ENCODE measurements around the gene MAP2K7. TPM values are rescaled to one million over a fixed set of nuclear protein-coding genes. Genes with fewer than 3 reads are reported as not detected.

MAP2K7 gene
- total RNA-seq, 1 donor from 2014 or later = 9.4 TPM

DNA sequence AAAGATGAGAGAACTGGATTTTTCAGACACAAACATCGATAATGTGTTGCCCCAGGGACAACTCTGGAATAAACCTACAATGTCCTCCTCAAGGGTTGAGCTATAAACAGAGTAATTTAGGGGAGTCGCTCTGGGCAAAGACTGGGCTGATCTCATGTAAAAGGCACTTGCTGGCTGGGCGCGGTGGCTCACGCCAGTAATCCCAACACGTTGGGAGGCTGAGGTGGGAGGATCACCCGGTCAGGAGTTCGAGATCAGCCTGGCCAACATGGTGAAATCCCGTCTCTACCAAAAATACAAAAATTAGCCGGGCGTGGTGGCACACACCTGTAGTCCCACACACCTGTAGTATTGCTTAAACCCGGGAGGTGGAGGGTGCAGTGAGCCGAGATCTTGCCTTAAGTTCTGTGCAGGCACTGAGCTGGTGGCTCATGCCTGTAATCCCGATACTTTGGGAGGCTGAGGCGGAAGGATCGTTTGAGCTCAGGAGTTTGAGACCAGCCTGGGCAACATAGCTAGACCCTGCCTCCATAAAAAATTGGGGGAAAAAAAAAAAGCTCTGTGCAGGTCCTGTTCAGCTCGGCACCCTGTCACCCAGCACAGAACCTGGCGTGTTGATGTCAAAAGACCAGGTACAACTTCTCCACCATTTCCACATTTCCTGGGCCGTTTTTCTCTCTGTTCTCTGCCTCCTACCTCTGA, 38.4 kb downstream of the MAP2K7 start:
- peaks cover 19 to 28% (median 23%) of the 10 kb centered on the region in 3 donors for H3K36me3 ChIP-seq (ENCODE audit: control insufficient read depth in 3 of 3, insufficient read depth in 3 of 3, low read length in 3 of 3)
- H3K27me3 ChIP-seq (ENCODE audit: control insufficient read depth in 3 of 3, insufficient read depth in 3 of 3, low read length in 3 of 3) = no peaks in the 10 kb centered on the region
- H3K9me3 ChIP-seq (ENCODE audit: control insufficient read depth in 3 of 3, low read length in 3 of 3) = no peaks in the 10 kb centered on the region
- peak overlapping the region in 1 of 3 donors; percentile 99 for H3K9ac ChIP-seq (ENCODE audit: low read depth in 1 of 3, low read length in 3 of 3)
- H3K4me1 ChIP-seq (ENCODE audit: control insufficient read depth in 3 of 3, insufficient read depth in 3 of 3, low read length in 3 of 3) = peaks cover 20 to 29% (median 25%) of the 10 kb centered on the region in 3 donors
- peak overlapping the region in 2 of 3 donors; percentile 78 to 97 for H3K4me3 ChIP-seq (ENCODE audit: low read length in 3 of 3)
- H3K27ac ChIP-seq (ENCODE audit: low read depth, low read length) = no peak overlapping the region

DNA sequence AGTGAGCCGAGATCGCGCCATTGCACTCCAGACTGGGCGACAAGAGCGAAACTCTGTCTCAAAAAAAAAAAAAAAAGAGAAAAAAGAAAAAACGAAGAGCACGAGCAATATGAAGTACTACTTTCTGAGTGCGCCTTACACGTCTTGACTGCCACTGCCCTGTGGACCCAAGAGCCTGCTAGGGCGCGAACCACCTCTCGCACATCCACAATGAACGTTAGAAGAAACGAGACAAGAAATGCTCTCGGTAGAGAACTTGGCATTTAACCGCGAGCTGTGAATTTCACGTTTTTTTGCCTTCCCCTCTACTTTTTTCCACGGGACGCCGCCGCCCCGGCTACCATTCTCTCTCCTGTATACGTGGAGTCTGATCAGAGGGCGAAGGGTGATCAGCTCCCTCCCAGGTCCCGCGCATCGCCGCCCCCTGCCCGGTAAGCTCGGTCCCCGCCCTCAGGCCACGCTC, 39.3 kb downstream of the MAP2K7 start:
- H3K9me3 ChIP-seq (ENCODE audit: control insufficient read depth in 3 of 3, low read length in 3 of 3) = no peaks in the 10 kb centered on the region
- peak overlapping the region; percentile 78 to 97 (median 92) for H3K4me3 ChIP-seq (ENCODE audit: low read length in 3 of 3)
- peak overlapping the region; percentile 98 to 99 (median 99) for H3K9ac ChIP-seq (ENCODE audit: low read depth in 1 of 3, low read length in 3 of 3)
- H3K27me3 ChIP-seq (ENCODE audit: control insufficient read depth in 3 of 3, insufficient read depth in 3 of 3, low read length in 3 of 3) = no peaks in the 10 kb centered on the region
- H3K4me1 ChIP-seq (ENCODE audit: control insufficient read depth in 3 of 3, insufficient read depth in 3 of 3, low read length in 3 of 3) = peaks cover 20 to 29% (median 25%) of the 10 kb centered on the region in 3 donors
- peak overlapping the region; percentile 100 for H3K27ac ChIP-seq (ENCODE audit: low read depth, low read length)
- H3K36me3 ChIP-seq (ENCODE audit: control insufficient read depth in 3 of 3, insufficient read depth in 3 of 3, low read length in 3 of 3) = peaks cover 12 to 22% (median 19%) of the 10 kb centered on the region in 3 donors

GRCh38 chr19:7943444-7944176, 39.9 kb downstream of the MAP2K7 start, which contains the start of gene TIMM44:
Gene TIMM44 (minus strand): TSS chr19:7943666. CDS start chr19:7943651, 15 bp downstream.
- H3K36me3 ChIP-seq (ENCODE audit: control insufficient read depth in 3 of 3, insufficient read depth in 3 of 3, low read length in 3 of 3) = peaks cover 12 to 21% (median 19%) of the 10 kb centered on the region in 3 donors
- peak within 1 kb of the TSS; percentile 98 to 99 (median 99) for H3K9ac ChIP-seq (ENCODE audit: low read depth in 1 of 3, low read length in 3 of 3)
- H3K4me3 ChIP-seq (ENCODE audit: low read length in 3 of 3) = peak within 1 kb of the TSS; percentile 79 to 97 (median 95)
- no peaks in the 10 kb centered on the region for H3K9me3 ChIP-seq (ENCODE audit: control insufficient read depth in 3 of 3, low read length in 3 of 3)
- peaks cover 20 to 29% (median 25%) of the 10 kb centered on the region in 3 donors for H3K4me1 ChIP-seq (ENCODE audit: control insufficient read depth in 3 of 3, insufficient read depth in 3 of 3, low read length in 3 of 3)
- H3K27me3 ChIP-seq (ENCODE audit: control insufficient read depth in 3 of 3, insufficient read depth in 3 of 3, low read length in 3 of 3) = no peaks in the 10 kb centered on the region
- peak within 1 kb of the TSS; percentile 100 for H3K27ac ChIP-seq (ENCODE audit: low read depth, low read length)

DNA sequence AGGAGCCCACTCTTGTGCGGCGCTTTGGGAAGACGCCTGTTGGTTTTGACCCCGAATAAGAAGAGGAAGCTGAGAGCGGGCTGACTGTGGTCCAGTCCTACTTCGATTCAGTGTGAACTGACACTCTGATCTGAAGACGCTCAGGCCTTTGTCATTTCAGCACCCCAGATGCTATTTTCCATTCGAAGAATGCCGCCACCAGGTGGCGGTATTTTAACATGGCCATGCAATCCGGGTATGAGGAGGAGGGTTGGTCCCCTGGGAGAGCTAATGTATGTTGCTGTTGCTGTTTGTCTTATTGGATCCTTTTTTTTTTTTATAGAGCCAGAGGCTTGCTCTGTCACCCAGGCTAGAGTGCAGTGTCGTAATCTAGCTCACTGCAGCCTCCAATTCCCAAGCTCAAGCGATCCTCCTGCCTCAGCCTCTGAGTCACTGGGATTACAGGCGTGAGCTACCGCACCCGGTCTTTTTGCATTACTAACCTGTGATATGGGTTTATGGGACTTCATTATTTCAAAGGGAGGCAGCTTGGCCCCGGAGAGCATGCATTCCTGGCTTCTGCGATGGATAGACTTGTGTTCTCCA, 40.6 kb downstream of the MAP2K7 start:
- Histone ChIP-seq H3K9ac (ENCODE audit: low read depth in 1 of 3, low read length in 3 of 3) (peak overlapping the region; percentile 69 to 90 (median 88)), H3K4me1 (ENCODE audit: control insufficient read depth in 3 of 3, insufficient read depth in 3 of 3, low read length in 3 of 3) (peaks cover 20 to 29% (median 25%) of the 10 kb centered on the region in 3 donors), H3K9me3 (ENCODE audit: control insufficient read depth in 3 of 3, low read length in 3 of 3) (no peaks in the 10 kb centered on the region), H3K27ac (ENCODE audit: low read depth, low read length) (peak overlapping the region; percentile 100), H3K36me3 (ENCODE audit: control insufficient read depth in 3 of 3, insufficient read depth in 3 of 3, low read length in 3 of 3) (peaks cover 12 to 15% (median 15%) of the 10 kb centered on the region in 3 donors), H3K27me3 (ENCODE audit: control insufficient read depth in 3 of 3, insufficient read depth in 3 of 3, low read length in 3 of 3) (no peaks in the 10 kb centered on the region), H3K4me3 (ENCODE audit: low read length in 3 of 3) (peak overlapping the region; percentile 79 to 95 (median 95))

GRCh38 chr19:7947939-7948338, 44.3 kb downstream of the MAP2K7 start:
- H3K9ac ChIP-seq (ENCODE audit: low read depth in 1 of 3, low read length in 3 of 3) = no peak overlapping the region
- H3K4me3 ChIP-seq (ENCODE audit: low read length in 3 of 3) = no peak overlapping the region
- H3K27ac ChIP-seq (ENCODE audit: low read depth, low read length) = no peak overlapping the region
- H3K36me3 ChIP-seq (ENCODE audit: control insufficient read depth in 3 of 3, insufficient read depth in 3 of 3, low read length in 3 of 3) = no peaks in the 10 kb centered on the region
- H3K27me3 ChIP-seq (ENCODE audit: control insufficient read depth in 3 of 3, insufficient read depth in 3 of 3, low read length in 3 of 3) = no peaks in the 10 kb centered on the region
- peaks cover 21 to 27% (median 21%) of the 10 kb centered on the region in 3 donors for H3K4me1 ChIP-seq (ENCODE audit: control insufficient read depth in 3 of 3, insufficient read depth in 3 of 3, low read length in 3 of 3)
- no peaks in the 10 kb centered on the region for H3K9me3 ChIP-seq (ENCODE audit: control insufficient read depth in 3 of 3, low read length in 3 of 3)

- peaks cover 13 to 19% (median 14%) of the 10 kb centered on the region in 3 donors for H3K4me1 ChIP-seq (ENCODE audit: control insufficient read depth in 3 of 3, insufficient read depth in 3 of 3, low read length in 3 of 3)
- H3K27me3 ChIP-seq (ENCODE audit: control insufficient read depth in 3 of 3, insufficient read depth in 3 of 3, low read length in 3 of 3) = no peaks in the 10 kb centered on the region
- H3K4me3 ChIP-seq (ENCODE audit: low read length in 3 of 3) = no peak overlapping the region
- H3K27ac ChIP-seq (ENCODE audit: low read depth, low read length) = no peak overlapping the region
- H3K9ac ChIP-seq (ENCODE audit: low read depth in 1 of 3, low read length in 3 of 3) = peak overlapping the region in 1 of 3 donors; percentile 51
- peaks cover 0 to 2% (median 0%) of the 10 kb centered on the region in 3 donors for H3K36me3 ChIP-seq (ENCODE audit: control insufficient read depth in 3 of 3, insufficient read depth in 3 of 3, low read length in 3 of 3)
- H3K9me3 ChIP-seq (ENCODE audit: control insufficient read depth in 3 of 3, low read length in 3 of 3) = no peaks in the 10 kb centered on the region
Measured at GRCh38 chr19:7953060-7953459, 49.4 kb downstream of the MAP2K7 start.

GRCh38 chr19:7953576-7953975, 49.9 kb downstream of the MAP2K7 start:
- Histone ChIP-seq H3K36me3 (ENCODE audit: control insufficient read depth in 3 of 3, insufficient read depth in 3 of 3, low read length in 3 of 3) (peaks cover 0 to 6% (median 3%) of the 10 kb centered on the region in 3 donors), H3K4me3 (ENCODE audit: low read length in 3 of 3) (no peak overlapping the region), H3K9me3 (ENCODE audit: control insufficient read depth in 3 of 3, low read length in 3 of 3) (no peaks in the 10 kb centered on the region), H3K4me1 (ENCODE audit: control insufficient read depth in 3 of 3, insufficient read depth in 3 of 3, low read length in 3 of 3) (peaks cover 13 to 19% (median 14%) of the 10 kb centered on the region in 3 donors), H3K27me3 (ENCODE audit: control insufficient read depth in 3 of 3, insufficient read depth in 3 of 3, low read length in 3 of 3) (no peaks in the 10 kb centered on the region), H3K9ac (ENCODE audit: low read depth in 1 of 3, low read length in 3 of 3) (no peak overlapping the region), H3K27ac (ENCODE audit: low read depth, low read length) (no peak overlapping the region)

- Histone ChIP-seq H3K27me3 (ENCODE audit: control insufficient read depth in 3 of 3, insufficient read depth in 3 of 3, low read length in 3 of 3) (no peaks in the 10 kb centered on the region), H3K27ac (ENCODE audit: low read depth, low read length) (no peak overlapping the region), H3K4me3 (ENCODE audit: low read length in 3 of 3) (no peak overlapping the region), H3K4me1 (ENCODE audit: control insufficient read depth in 3 of 3, insufficient read depth in 3 of 3, low read length in 3 of 3) (peaks cover 13 to 19% (median 14%) of the 10 kb centered on the region in 3 donors), H3K9ac (ENCODE audit: low read depth in 1 of 3, low read length in 3 of 3) (no peak overlapping the region), H3K36me3 (ENCODE audit: control insufficient read depth in 3 of 3, insufficient read depth in 3 of 3, low read length in 3 of 3) (peaks cover 4 to 6% (median 6%) of the 10 kb centered on the region in 3 donors), H3K9me3 (ENCODE audit: control insufficient read depth in 3 of 3, low read length in 3 of 3) (no peaks in the 10 kb centered on the region)
Measured at GRCh38 chr19:7955696-7956095, 52.0 kb downstream of the MAP2K7 start.

DNA sequence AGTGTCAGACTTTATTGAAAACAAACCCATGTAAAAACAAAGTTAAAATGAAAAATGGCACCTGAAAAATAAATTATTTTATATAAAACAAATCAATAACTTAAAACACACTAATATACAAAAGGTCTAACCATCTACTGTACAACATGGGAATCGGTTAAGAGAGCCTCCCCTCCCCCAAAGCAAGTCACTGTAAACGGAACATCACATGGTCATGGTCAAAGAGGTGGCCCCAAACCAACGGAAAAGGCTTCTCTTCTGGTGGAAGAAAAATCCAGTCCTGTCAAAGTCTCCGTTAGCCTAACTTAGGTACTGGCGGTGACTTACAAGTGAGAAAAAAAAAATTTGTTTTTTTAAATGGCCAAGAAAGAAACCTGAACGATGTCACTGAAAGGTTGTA, 55.5 kb downstream of the MAP2K7 start:
- Histone ChIP-seq H3K9me3 (ENCODE audit: control insufficient read depth in 3 of 3, low read length in 3 of 3) (no peaks in the 10 kb centered on the region), H3K27ac (ENCODE audit: low read depth, low read length) (no peak overlapping the region), H3K27me3 (ENCODE audit: control insufficient read depth in 3 of 3, insufficient read depth in 3 of 3, low read length in 3 of 3) (no peaks in the 10 kb centered on the region), H3K9ac (ENCODE audit: low read depth in 1 of 3, low read length in 3 of 3) (no peak overlapping the region), H3K4me3 (ENCODE audit: low read length in 3 of 3) (no peak overlapping the region), H3K4me1 (ENCODE audit: control insufficient read depth in 3 of 3, insufficient read depth in 3 of 3, low read length in 3 of 3) (no peaks in the 10 kb centered on the region), H3K36me3 (ENCODE audit: control insufficient read depth in 3 of 3, insufficient read depth in 3 of 3, low read length in 3 of 3) (peaks cover 22 to 28% (median 25%) of the 10 kb centered on the region in 3 donors)

Data from skeletal muscle tissue (tissue), 4 donors.